ENCODE results near the gene LAPTM4A.

DNA sequence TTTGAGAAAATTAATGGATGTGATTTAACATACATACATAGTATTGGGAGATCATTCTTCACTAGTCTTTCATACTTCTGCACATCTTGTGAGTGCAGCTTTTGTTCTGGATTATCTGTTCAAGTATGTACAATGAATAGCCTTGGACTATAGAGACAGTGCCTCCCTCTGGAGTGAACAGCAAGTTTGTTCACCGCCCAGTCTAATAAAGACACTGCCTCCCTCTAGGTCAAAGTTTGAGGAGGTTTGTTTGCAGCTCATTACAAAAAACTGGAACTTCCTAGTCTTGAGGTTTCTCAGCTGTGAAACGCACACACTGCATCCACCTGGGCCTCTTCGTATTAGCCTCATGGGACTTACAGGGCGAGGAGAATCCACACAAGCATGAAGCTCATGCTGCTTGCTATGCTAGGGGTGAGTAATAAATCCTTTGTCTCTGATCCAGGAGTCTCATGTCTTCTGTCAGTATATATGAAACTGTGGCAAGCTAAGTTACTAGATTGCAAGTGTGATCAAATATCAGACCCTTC lies 26.0 kb upstream of the LAPTM4A start:
- TF ChIP-seq POLR2A (IDR thresholded peaks at IDR 0.05; ENCODE audit: low read depth, low read length) (no peak), TAF1 (IDR thresholded peaks at IDR 0.05; ENCODE audit: borderline replicate concordance, low read depth, low read length) (no peak), POLR2AphosphoS5 (IDR thresholded peaks at IDR 0.05; ENCODE audit: low read depth, low read length) (no peak)
